Thyroid gland (tissue), 4 donors: ENCODE results near the gene MAML3.

Experiments used
- POLR2A ChIP-seq, 2 donors: fragments of 450-650 bp; IDR thresholded peaks; one replicate each; pipeline ENCODE4 v1.6.1; 2017; ENCODE audit warnings: antibody characterized with exemption in 2 of 2, mild to moderate bottlenecking in 2 of 2, moderate library complexity in 1 of 2
- TF ChIP-seq, protein P1 (sequence below), 6 experiments: fragments of 200-600 bp in 3 of 6; fragments of 450-650 bp in 3 of 6; sonication (generic) in 3 of 6; IDR thresholded peaks; one replicate each; pipeline ENCODE4 v1.5.1; 2016 to 2019; ENCODE audit warnings: antibody characterized with exemption in 6 of 6, mild to moderate bottlenecking in 2 of 6, inconsistent platforms in 1 of 6, moderate library complexity in 1 of 6

- no peak for TF ChIP-seq POLR2A (IDR thresholded peaks at IDR 0.05)
- TF ChIP-seq, protein P1, sequence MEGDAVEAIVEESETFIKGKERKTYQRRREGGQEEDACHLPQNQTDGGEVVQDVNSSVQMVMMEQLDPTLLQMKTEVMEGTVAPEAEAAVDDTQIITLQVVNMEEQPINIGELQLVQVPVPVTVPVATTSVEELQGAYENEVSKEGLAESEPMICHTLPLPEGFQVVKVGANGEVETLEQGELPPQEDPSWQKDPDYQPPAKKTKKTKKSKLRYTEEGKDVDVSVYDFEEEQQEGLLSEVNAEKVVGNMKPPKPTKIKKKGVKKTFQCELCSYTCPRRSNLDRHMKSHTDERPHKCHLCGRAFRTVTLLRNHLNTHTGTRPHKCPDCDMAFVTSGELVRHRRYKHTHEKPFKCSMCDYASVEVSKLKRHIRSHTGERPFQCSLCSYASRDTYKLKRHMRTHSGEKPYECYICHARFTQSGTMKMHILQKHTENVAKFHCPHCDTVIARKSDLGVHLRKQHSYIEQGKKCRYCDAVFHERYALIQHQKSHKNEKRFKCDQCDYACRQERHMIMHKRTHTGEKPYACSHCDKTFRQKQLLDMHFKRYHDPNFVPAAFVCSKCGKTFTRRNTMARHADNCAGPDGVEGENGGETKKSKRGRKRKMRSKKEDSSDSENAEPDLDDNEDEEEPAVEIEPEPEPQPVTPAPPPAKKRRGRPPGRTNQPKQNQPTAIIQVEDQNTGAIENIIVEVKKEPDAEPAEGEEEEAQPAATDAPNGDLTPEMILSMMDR (IDR thresholded peaks at IDR 0.05) = no peak
Observed at GRCh38 chr4:139857977-139858376, 296.0 kb downstream of the MAML3 start.
